Stimulated activated naive B cell treated with anti-CD40 and anti-IgM and Interleukin-4, amounts not matched to agents 10 μg/mL and 1 μg/mL and 100 μg/mL, for 72 hours (primary cell): ENCODE results near the gene ACOT13.
"Not testable (repeated sequence)": the region's sequence is repeated elsewhere in the genome, so short reads cannot be mapped to it uniquely, and the experiment has no call there.

Experiments used
- ATAC-seq, 2 donors: fragments of 150-1000 bp; cut with Tn5 transposase; replicated peaks; 2 replicates each; pipeline ENCODE4 v1.10.0; 2021; ENCODE audit warnings: moderate library complexity in 1 of 2
- DNase-seq: peaks from one replicate; pipeline ENCODE4 v3.0.0; 2021
- H3K27ac Mint-ChIP-seq: one replicate; pipeline ENCODE4 v1.8.0; 2022; ENCODE audit warnings: mild to moderate bottlenecking, mixed read lengths
- H3K27me3 Mint-ChIP-seq, 2 donors: one replicate each; pipeline ENCODE4 v1.8.0; 2022; ENCODE audit warnings: mixed read lengths in 2 of 2
- H3K36me3 Mint-ChIP-seq, 2 donors: one replicate each; pipeline ENCODE4 v1.8.0; 2022; ENCODE audit warnings: mixed read lengths in 2 of 2, mild to moderate bottlenecking in 1 of 2
- H3K4me1 Mint-ChIP-seq, 2 donors: one replicate each; pipeline ENCODE4 v1.8.0; 2022; ENCODE audit warnings: mixed read lengths in 2 of 2, mild to moderate bottlenecking in 1 of 2
- H3K4me3 Mint-ChIP-seq, 2 donors: one replicate each; pipeline ENCODE4 v1.8.0; 2022; ENCODE audit warnings: mild to moderate bottlenecking in 2 of 2, mixed read lengths in 2 of 2, moderate library complexity in 1 of 2
- H3K9me3 Mint-ChIP-seq, 2 donors: one replicate each; pipeline ENCODE4 v1.8.0; 2022; ENCODE audit warnings: mixed read lengths in 2 of 2, mild to moderate bottlenecking in 1 of 2

Gene ACOT13

DNA sequence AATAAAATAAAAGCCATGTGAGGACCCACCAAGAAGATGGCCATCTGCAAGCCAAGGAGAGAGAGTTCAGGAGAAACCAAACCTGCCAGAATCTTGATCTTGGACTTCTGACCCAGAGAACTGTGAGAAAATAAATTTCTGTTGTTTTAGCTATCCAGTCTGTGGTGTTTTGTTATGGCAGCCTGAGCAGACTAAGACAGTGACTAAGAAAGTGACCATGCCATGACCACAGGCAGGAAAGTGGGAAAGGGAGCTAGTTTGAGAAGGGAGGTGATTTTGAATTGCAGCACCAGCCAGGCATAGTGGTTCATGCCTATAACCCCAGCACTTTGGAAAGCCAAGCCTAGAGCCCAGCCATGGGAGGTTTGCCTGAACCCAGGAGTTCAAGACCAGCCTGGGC lies 74.0 kb downstream of the ACOT13 start:
- Mint-ChIP-seq H3K9me3 (peaks cover 4 to 5% of the 10 kb centered on the region in 2 donors), H3K4me3 (no peak overlapping the region), H3K4me1 (peaks cover 26 to 37% of the 10 kb centered on the region in 2 donors), H3K27ac (no peak overlapping the region), H3K36me3 (peaks cover 0 to 2% of the 10 kb centered on the region in 2 donors), H3K27me3 (no peaks in the 10 kb centered on the region)
- ATAC-seq (no peak), DNase-seq (no peak)

DNA sequence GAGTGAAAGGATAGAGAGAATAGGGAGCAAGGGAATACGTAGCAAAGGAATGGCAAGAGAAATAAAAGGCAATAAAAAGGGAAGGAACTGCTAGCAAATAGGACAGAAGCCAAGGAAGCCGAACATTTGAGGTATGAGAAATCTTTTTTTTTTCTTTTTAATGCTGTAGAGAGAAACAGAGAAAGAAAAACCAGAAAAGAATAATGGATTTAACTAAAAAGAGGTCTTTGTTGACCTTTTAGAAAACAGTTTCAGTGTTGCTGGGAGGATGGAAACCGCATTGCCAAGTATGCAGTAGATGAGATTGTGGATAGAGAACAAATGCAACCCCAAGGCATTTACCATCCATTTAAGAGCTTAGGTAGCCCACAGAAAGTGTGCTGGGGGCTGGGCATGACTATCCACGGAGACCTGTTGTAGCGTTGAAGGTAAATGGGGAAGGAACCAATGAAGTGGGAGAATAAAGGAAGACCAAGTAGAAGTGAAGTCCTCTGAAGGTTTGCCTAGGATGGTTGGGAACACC lies 75.4 kb downstream of the ACOT13 start:
- H3K9me3 Mint-ChIP-seq = peaks cover 4 to 5% of the 10 kb centered on the region in 2 donors
- H3K27me3 Mint-ChIP-seq = no peaks in the 10 kb centered on the region
- H3K4me3 Mint-ChIP-seq = peak overlapping the region in 1 of 2 donors; percentile 39
- ATAC-seq = no peak
- H3K36me3 Mint-ChIP-seq = peaks cover 0 to 2% of the 10 kb centered on the region in 2 donors
- H3K27ac Mint-ChIP-seq = peak overlapping the region; percentile 77
- H3K4me1 Mint-ChIP-seq = peaks cover 26 to 37% of the 10 kb centered on the region in 2 donors
- no peak for DNase-seq

DNA sequence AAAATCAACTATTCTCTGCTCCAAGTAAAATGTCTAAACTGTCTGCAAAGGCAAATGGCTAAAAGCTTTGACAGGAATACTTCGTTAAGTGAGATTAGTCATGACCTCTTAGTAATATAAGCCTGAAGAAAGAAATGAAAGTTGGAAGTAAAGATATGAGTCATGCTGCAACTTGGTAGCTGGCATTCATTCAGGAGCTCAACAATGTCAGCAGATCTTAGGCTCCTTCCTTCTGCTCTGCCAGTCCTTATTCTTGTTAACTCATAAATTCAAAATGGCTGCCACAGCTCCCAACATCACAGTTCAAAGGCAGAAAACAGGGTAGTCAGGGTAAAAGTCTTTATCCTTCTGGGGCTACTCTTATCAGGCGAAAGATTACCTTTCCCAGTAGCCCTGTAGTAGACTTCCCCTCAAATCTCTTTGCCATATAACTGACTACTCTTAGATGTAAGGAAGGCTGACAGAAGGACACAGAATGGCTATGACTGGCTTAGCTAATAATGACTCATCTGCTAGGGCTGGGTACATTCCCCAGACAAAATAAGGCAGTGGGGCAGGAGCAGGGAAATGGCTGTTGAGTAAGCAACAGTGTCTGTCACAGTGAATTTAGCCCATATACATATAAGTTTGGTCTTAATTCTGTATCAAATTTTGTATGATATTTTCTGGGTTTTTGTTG lies 76.5 kb downstream of the ACOT13 start:
- no peaks in the 10 kb centered on the region for H3K27me3 Mint-ChIP-seq
- H3K4me1 Mint-ChIP-seq = peaks cover 26 to 37% of the 10 kb centered on the region in 2 donors
- peaks cover 4 to 5% of the 10 kb centered on the region in 2 donors for H3K9me3 Mint-ChIP-seq
- peaks cover 0 to 2% of the 10 kb centered on the region in 2 donors for H3K36me3 Mint-ChIP-seq
- peak overlapping the region; percentile 59 to 76 for H3K4me3 Mint-ChIP-seq
- peak overlapping the region; percentile 93 for H3K27ac Mint-ChIP-seq
- DNase-seq = peak; percentile 41
- ATAC-seq = peak; percentile 87 to 93

DNA sequence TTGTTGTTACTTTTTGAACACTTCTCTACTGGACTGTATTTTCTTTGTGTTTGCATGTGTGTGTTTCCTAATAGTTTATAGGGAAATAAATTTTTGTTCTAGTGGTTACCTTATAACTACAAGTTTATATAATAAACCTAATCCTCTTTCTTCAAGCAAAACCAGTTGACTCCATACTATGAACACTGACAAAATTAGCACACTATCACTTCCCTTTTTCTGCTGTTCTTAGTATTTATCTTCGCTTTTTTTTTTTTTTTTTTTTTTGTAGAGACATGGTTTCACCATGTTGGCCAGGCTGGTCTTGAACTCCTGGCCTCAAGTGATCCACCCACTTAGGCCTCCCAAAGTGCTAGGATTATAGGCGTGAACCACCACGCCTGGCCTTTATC lies 77.1 kb downstream of the ACOT13 start:
- ATAC-seq (peak; percentile 68 to 73), DNase-seq (no peak)
- Mint-ChIP-seq H3K4me1 (peaks cover 27 to 39% of the 10 kb centered on the region in 2 donors), H3K4me3 (peak overlapping the region; percentile 37 to 48), H3K27ac (peak overlapping the region; percentile 93), H3K36me3 (peaks cover 0 to 2% of the 10 kb centered on the region in 2 donors), H3K27me3 (no peaks in the 10 kb centered on the region), H3K9me3 (peaks cover 4 to 5% of the 10 kb centered on the region in 2 donors)

DNA sequence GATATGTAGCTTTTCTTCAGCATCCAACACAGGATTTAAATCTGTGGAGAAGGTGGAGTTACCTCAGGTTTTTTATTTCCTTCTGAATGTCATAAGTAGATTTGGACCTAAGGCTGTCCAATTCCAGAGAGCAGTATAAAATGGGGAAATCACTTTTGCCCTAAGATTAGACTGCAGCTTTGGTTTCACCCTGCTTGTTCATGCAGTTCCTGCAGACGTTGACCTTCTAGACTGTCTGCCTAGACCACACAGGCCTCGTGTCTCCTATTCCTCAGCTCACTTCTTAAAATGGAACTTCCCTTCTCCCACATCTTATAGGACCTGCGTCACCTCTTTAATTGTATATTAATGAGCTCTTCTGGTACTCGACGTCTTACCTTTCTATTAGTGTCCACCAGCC lies 78.0 kb downstream of the ACOT13 start:
- Mint-ChIP-seq H3K4me1 (peaks cover 32 to 44% of the 10 kb centered on the region in 2 donors), H3K4me3 (peak overlapping the region in 1 of 2 donors; percentile 10), H3K27me3 (no peaks in the 10 kb centered on the region), H3K27ac (peak overlapping the region; percentile 93), H3K36me3 (peaks cover 0 to 2% of the 10 kb centered on the region in 2 donors), H3K9me3 (peaks cover 4 to 5% of the 10 kb centered on the region in 2 donors)
- peak; percentile 27 to 56 for ATAC-seq
- DNase-seq = no peak

DNA sequence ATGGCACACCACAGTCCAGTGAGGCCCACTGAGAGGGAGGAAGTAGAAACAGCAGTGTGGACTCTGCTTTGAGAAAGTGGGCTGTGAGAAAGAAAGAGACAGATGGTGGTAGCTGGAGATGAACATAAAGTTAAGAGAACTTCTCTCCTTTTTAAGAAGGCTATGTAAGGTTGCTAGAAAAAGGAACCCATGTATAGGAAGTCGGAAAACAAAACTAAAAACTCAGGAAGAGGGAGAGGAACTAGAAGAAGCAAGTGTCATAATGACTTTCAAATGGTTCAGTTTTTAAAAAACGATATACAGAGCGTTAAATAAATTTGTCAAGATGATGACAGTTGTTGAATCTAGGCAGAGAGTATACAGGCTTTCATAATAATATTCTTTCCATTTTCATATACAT lies 82.4 kb downstream of the ACOT13 start:
- Mint-ChIP-seq H3K9me3 (peaks cover 0 to 2% of the 10 kb centered on the region in 2 donors), H3K27me3 (no peaks in the 10 kb centered on the region), H3K27ac (no peak overlapping the region), H3K4me3 (no peak overlapping the region), H3K36me3 (peaks cover 0 to 2% of the 10 kb centered on the region in 2 donors), H3K4me1 (peaks cover 13 to 19% of the 10 kb centered on the region in 2 donors)
- DNase-seq (no peak), ATAC-seq (no peak)

DNA sequence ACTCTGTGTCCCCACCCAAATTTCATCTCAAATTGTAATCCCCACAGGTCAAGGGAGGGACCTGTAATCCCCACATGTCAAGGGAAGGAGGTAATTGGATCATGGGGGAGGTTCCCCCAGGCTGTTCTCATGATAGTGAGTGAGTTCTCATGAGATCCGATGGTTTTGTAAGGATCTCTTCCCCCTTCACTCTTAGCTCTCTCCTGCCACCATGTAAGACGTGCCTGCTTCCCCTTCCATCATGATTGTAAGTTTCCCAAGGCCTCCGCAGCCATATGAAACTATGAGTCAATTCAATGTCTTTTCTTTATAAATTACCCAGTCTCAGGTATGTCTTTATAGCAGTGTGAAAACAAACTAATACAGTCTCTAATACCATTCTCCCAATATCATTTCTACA lies 84.0 kb downstream of the ACOT13 start:
- H3K27ac Mint-ChIP-seq, H3K27me3 Mint-ChIP-seq, H3K9me3 Mint-ChIP-seq, ATAC-seq, H3K36me3 Mint-ChIP-seq, DNase-seq, H3K4me3 Mint-ChIP-seq, H3K4me1 Mint-ChIP-seq: not testable (repeated sequence)

DNA sequence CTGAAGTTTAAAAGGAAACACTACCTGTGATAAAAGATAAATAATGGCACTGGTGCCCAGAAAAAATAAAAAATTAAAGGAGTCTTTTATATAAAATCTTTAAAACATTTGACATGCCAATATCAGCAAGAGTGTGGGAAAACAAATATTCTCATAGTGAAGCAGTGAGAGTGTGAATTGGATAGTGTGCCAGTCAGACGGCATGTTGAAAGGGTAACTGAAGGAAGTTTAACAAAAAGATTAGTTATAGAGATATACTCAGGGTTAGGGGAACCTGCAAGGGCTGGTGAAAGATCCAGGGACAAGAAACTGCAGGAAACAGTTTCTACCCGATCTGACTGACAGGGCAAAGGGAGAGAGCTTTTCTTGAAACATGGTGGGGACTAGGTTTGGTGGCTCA lies 85.6 kb downstream of the ACOT13 start:
- DNase-seq (no peak), ATAC-seq (no peak)
- H3K4me1 Mint-ChIP-seq = peaks cover 7% of the 10 kb centered on the region in 2 donors
- peaks cover 0 to 2% of the 10 kb centered on the region in 2 donors for H3K9me3 Mint-ChIP-seq
- no peak overlapping the region for H3K27ac Mint-ChIP-seq
- H3K36me3 Mint-ChIP-seq = no peaks in the 10 kb centered on the region
- H3K4me3 Mint-ChIP-seq = no peak overlapping the region
- no peaks in the 10 kb centered on the region for H3K27me3 Mint-ChIP-seq

DNA sequence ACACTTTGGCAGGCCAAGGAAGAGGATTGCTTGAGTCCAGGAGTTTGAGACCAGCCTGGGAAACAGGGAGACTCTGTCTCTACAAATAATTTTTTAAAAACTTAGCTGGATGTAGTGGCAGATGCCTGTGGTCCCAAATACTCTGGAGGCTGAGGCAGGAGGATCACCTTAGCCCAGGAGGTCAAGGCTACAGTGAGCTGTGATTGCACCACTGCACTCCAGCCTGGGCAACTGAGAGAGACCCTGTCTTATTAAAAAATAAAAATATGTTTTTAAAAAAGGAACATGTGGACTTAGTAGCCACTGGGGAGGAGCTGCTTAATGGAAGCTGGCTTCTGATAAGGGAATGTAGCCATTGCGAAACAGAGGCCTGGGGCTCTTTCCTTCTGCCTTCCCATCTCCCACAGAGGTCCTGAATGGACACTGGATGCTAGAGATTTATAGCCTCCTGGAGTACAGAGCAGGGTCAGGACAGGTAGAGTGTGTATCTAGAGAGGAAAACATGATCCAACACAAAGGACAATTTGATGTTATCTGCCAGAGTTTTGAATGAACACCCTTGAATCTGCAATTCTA lies 86.1 kb downstream of the ACOT13 start:
- Mint-ChIP-seq H3K9me3 (peaks cover 0 to 2% of the 10 kb centered on the region in 2 donors), H3K27me3 (no peaks in the 10 kb centered on the region), H3K4me3 (no peak overlapping the region), H3K27ac (no peak overlapping the region), H3K4me1 (peaks cover 7% of the 10 kb centered on the region in 2 donors), H3K36me3 (no peaks in the 10 kb centered on the region)
- ATAC-seq = no peak
- DNase-seq = no peak

DNA sequence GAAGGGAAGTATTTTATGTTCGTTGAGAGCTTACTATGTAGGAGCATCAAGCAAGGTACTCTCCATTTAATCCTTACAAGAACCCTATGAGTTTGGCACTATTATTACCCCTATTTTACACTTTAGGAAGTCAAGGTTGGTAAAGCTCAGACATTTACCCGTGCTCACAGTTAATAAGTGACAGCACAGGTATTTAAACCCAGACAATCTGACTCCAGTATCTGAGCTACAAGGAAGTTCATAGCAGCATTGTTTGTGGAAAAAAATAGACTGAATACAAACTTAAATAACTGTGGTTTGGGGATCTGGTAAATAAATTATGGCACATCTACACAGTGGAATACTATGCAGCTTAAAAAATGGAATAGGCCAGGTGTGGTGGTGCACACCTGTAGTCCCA lies 86.7 kb downstream of the ACOT13 start:
- Mint-ChIP-seq H3K27me3 (no peaks in the 10 kb centered on the region), H3K36me3 (no peaks in the 10 kb centered on the region), H3K27ac (no peak overlapping the region), H3K4me1 (peaks cover 7% of the 10 kb centered on the region in 2 donors), H3K9me3 (peaks cover 0 to 2% of the 10 kb centered on the region in 2 donors), H3K4me3 (no peak overlapping the region)
- ATAC-seq = no peak
- DNase-seq = no peak

DNA sequence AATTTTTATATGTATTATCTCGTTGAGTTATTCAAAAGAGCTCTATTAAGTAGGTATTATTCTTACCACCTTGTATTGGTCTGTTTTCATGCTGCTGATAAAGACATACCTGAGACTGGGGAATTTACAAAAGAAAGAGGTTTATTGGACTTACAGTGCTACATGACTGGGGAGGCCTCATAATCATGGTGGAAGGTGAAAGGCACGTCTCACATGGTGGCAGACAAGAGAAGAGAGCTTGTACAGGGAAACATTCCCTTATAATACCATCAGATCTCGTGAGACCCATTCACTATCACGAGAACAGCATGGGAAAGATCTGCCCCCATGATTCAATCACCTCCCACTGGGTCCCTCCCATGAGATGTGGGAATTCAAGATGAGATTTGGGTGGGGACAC lies 87.5 kb downstream of the ACOT13 start:
- not testable (repeated sequence) for DNase-seq, H3K36me3 Mint-ChIP-seq, ATAC-seq, H3K27me3 Mint-ChIP-seq, H3K27ac Mint-ChIP-seq, H3K9me3 Mint-ChIP-seq, H3K4me1 Mint-ChIP-seq, H3K4me3 Mint-ChIP-seq
